Central memory CD8-positive, alpha-beta T cell (primary cell): Measurements from ENCODE around the gene CFAP92.

Experiments
- ATAC-seq: fragments of 150-1000 bp; cut with Tn5 transposase; replicated peaks from 2 replicates; pipeline ENCODE4 v1.10.0; 2022; ENCODE audit warnings: mild to moderate bottlenecking, moderate FRiP score, moderate number of reproducible peaks; ENCODE audit not compliant: poor library complexity, severe bottlenecking; ENCODE audit errors: extremely low read depth
- DNase-seq, 2 donors: peaks; one replicate each; pipeline ENCODE4 v3.0.0; 2021; ENCODE audit warnings: low spot score in 2 of 2
- H3K27ac Mint-ChIP-seq: one replicate; pipeline ENCODE4 v1.8.0; 2022; ENCODE audit warnings: low read depth, mild to moderate bottlenecking, moderate library complexity, mixed read lengths
- H3K27me3 Mint-ChIP-seq: one replicate; pipeline ENCODE4 v1.8.0; 2022; ENCODE audit warnings: mixed read lengths
- H3K36me3 Mint-ChIP-seq: one replicate; pipeline ENCODE4 v1.8.0; 2022; ENCODE audit warnings: mild to moderate bottlenecking, moderate library complexity, mixed read lengths; ENCODE audit not compliant: insufficient read depth
- H3K4me1 Mint-ChIP-seq: one replicate; pipeline ENCODE4 v1.8.0; 2022; ENCODE audit warnings: mixed read lengths
- H3K4me3 Mint-ChIP-seq: one replicate; pipeline ENCODE4 v1.8.0; 2022; ENCODE audit warnings: mild to moderate bottlenecking, moderate library complexity, mixed read lengths
- H3K9me3 Mint-ChIP-seq: one replicate; pipeline ENCODE4 v1.8.0; 2022; ENCODE audit warnings: mixed read lengths

The CFAP92 gene

GRCh38 chr3:129000742-129001100 is 6.8 kb upstream of the CFAP92 start:
- Mint-ChIP-seq H3K9me3 (no peaks in the 10 kb centered on the region), H3K4me1 (peaks cover 24% of the 10 kb centered on the region), H3K27me3 (peaks cover 46% of the 10 kb centered on the region), H3K27ac (no peak overlapping the region), H3K36me3 (no peaks in the 10 kb centered on the region), H3K4me3 (peak overlapping the region; percentile 50)
- DNase-seq (no peak), ATAC-seq (no peak)

- Mint-ChIP-seq H3K4me1 (peaks cover 22% of the 10 kb centered on the region), H3K27ac (no peak overlapping the region), H3K4me3 (no peak overlapping the region), H3K27me3 (peaks cover 46% of the 10 kb centered on the region), H3K9me3 (no peaks in the 10 kb centered on the region), H3K36me3 (peaks cover 3% of the 10 kb centered on the region)
- DNase-seq (no peak), ATAC-seq (no peak)
These were observed 5.2 kb upstream of the CFAP92 start for GRCh38 chr3:128999102-128999501.

- Mint-ChIP-seq H3K27ac (no peak overlapping the region), H3K4me1 (peaks cover 26% of the 10 kb centered on the region)
These were observed 4.7 kb upstream of the CFAP92 start for GRCh38 chr3:128998561-128998960.

GRCh38 chr3:128997486-128998133 is 3.7 kb upstream of the CFAP92 start:
- Mint-ChIP-seq H3K27me3 (peaks cover 35% of the 10 kb centered on the region), H3K9me3 (no peaks in the 10 kb centered on the region), H3K36me3 (peaks cover 5% of the 10 kb centered on the region), H3K4me3 (no peak overlapping the region), H3K27ac (no peak overlapping the region), H3K4me1 (peaks cover 22% of the 10 kb centered on the region)
- ATAC-seq (no peak), DNase-seq (no peak)

More at GRCh38 chr3:128998561-128998960, 4.7 kb upstream of the CFAP92 start:
- Mint-ChIP-seq H3K36me3 (peaks cover 5% of the 10 kb centered on the region), H3K27me3 (peaks cover 44% of the 10 kb centered on the region), H3K4me3 (no peak overlapping the region), H3K9me3 (no peaks in the 10 kb centered on the region)
- DNase-seq (no peak), ATAC-seq (no peak)

GRCh38 chr3:128996726-128997125 is 2.9 kb upstream of the CFAP92 start:
- Mint-ChIP-seq H3K27me3 (peaks cover 27% of the 10 kb centered on the region), H3K27ac (no peak overlapping the region), H3K4me1 (peaks cover 16% of the 10 kb centered on the region), H3K9me3 (no peaks in the 10 kb centered on the region), H3K36me3 (peaks cover 5% of the 10 kb centered on the region), H3K4me3 (no peak overlapping the region)
- ATAC-seq = no peak
- no peak for DNase-seq

- no peak overlapping the region for H3K4me3 Mint-ChIP-seq
- no peaks in the 10 kb centered on the region for H3K9me3 Mint-ChIP-seq
- DNase-seq (no peak), ATAC-seq (no peak)
- no peak overlapping the region for H3K27ac Mint-ChIP-seq
- peaks cover 27% of the 10 kb centered on the region for H3K27me3 Mint-ChIP-seq
- peaks cover 16% of the 10 kb centered on the region for H3K4me1 Mint-ChIP-seq
- H3K36me3 Mint-ChIP-seq = peaks cover 5% of the 10 kb centered on the region
These were observed 2.3 kb upstream of the CFAP92 start for GRCh38 chr3:128996200-128996599.

GRCh38 chr3:128995737-128996136 is 1.9 kb upstream of the CFAP92 start:
- no peak overlapping the region for H3K27ac Mint-ChIP-seq
- peaks cover 16% of the 10 kb centered on the region for H3K4me1 Mint-ChIP-seq
- peaks cover 5% of the 10 kb centered on the region for H3K36me3 Mint-ChIP-seq
- no peak for DNase-seq
- no peaks in the 10 kb centered on the region for H3K9me3 Mint-ChIP-seq
- peaks cover 24% of the 10 kb centered on the region for H3K27me3 Mint-ChIP-seq
- no peak overlapping the region for H3K4me3 Mint-ChIP-seq
- ATAC-seq = no peak

- Mint-ChIP-seq H3K4me3 (peak overlapping the region; percentile 72), H3K9me3 (no peaks in the 10 kb centered on the region), H3K27ac (peak overlapping the region; percentile 82), H3K36me3 (peaks cover 5% of the 10 kb centered on the region), H3K4me1 (peaks cover 16% of the 10 kb centered on the region), H3K27me3 (peaks cover 15% of the 10 kb centered on the region)
- DNase-seq (no peak), ATAC-seq (no peak)
These were observed 988 bp upstream of the CFAP92 start for GRCh38 chr3:128994581-128995546.

GRCh38 chr3:128994173-128994512 is 267 bp upstream of the CFAP92 start:
- no peak for DNase-seq
- no peaks in the 10 kb centered on the region for H3K9me3 Mint-ChIP-seq
- peaks cover 5% of the 10 kb centered on the region for H3K36me3 Mint-ChIP-seq
- H3K27me3 Mint-ChIP-seq = peaks cover 8% of the 10 kb centered on the region
- peaks cover 16% of the 10 kb centered on the region for H3K4me1 Mint-ChIP-seq
- H3K27ac Mint-ChIP-seq = peak overlapping the region; percentile 82
- ATAC-seq = no peak
- peak overlapping the region; percentile 72 for H3K4me3 Mint-ChIP-seq

- peak overlapping the region; percentile 72 for H3K4me3 Mint-ChIP-seq
- H3K36me3 Mint-ChIP-seq = peaks cover 5% of the 10 kb centered on the region
- H3K9me3 Mint-ChIP-seq = no peaks in the 10 kb centered on the region
- ATAC-seq = no peak
- H3K27me3 Mint-ChIP-seq = no peaks in the 10 kb centered on the region
- DNase-seq = no peak
- H3K4me1 Mint-ChIP-seq = peaks cover 16% of the 10 kb centered on the region
- peak overlapping the region; percentile 82 for H3K27ac Mint-ChIP-seq
These were observed 883 bp downstream of the CFAP92 start for GRCh38 chr3:128992926-128993460.

- Mint-ChIP-seq H3K4me1 (peaks cover 16% of the 10 kb centered on the region), H3K27ac (no peak overlapping the region), H3K9me3 (no peaks in the 10 kb centered on the region), H3K36me3 (peaks cover 5% of the 10 kb centered on the region), H3K4me3 (no peak overlapping the region), H3K27me3 (no peaks in the 10 kb centered on the region)
- DNase-seq (no peak), ATAC-seq (no peak)
These were observed 2.5 kb downstream of the CFAP92 start for GRCh38 chr3:128991355-128991895.

GRCh38 chr3:128988286-128988685 is 5.6 kb downstream of the CFAP92 start:
- ATAC-seq (no peak), DNase-seq (no peak)
- Mint-ChIP-seq H3K27me3 (no peaks in the 10 kb centered on the region), H3K4me1 (peaks cover 2% of the 10 kb centered on the region), H3K27ac (no peak overlapping the region), H3K4me3 (no peak overlapping the region), H3K9me3 (no peaks in the 10 kb centered on the region), H3K36me3 (peaks cover 2% of the 10 kb centered on the region)
